Measurements from ENCODE around the gene GRIN1. TPM values are rescaled to one million over a fixed set of nuclear protein-coding genes. Genes with fewer than 3 reads are reported as not detected.

Gene GRIN1
- total RNA-seq, 1 donor = not detected

GRCh38 chr9:137172901-137173795 is 34.2 kb downstream of the GRIN1 start:
- DNase-seq (ENCODE audit: low read depth) = no peak
- TF ChIP-seq CTCF (IDR thresholded peaks at IDR 0.05; ENCODE audit: insufficient read depth, low read length) = no peak
- no peak overlapping the region for H3K4me3 ChIP-seq (ENCODE audit: low read depth, low read length)

- no peak for DNase-seq (ENCODE audit: low read depth)
- TF ChIP-seq CTCF (IDR thresholded peaks at IDR 0.05; ENCODE audit: insufficient read depth, low read length) = no peak
- no peak overlapping the region for H3K4me3 ChIP-seq (ENCODE audit: low read depth, low read length)
These were observed 35.1 kb downstream of the GRIN1 start for GRCh38 chr9:137173796-137174664.

- no peak overlapping the region for H3K4me3 ChIP-seq (ENCODE audit: low read depth, low read length)
- DNase-seq (ENCODE audit: low read depth) = no peak
- no peak for TF ChIP-seq CTCF (IDR thresholded peaks at IDR 0.05; ENCODE audit: insufficient read depth, low read length)
These were observed 35.9 kb downstream of the GRIN1 start for GRCh38 chr9:137174722-137175293.

GRCh38 chr9:137175345-137175961 is 36.5 kb downstream of the GRIN1 start:
- H3K4me3 ChIP-seq (ENCODE audit: low read depth, low read length) = no peak overlapping the region

GRCh38 chr9:137176302-137177182 is 37.6 kb downstream of the GRIN1 start:
- peak; percentile 16 for DNase-seq (ENCODE audit: low read depth)
- H3K4me3 ChIP-seq (ENCODE audit: low read depth, low read length) = no peak overlapping the region
- TF ChIP-seq CTCF (IDR thresholded peaks at IDR 0.05; ENCODE audit: insufficient read depth, low read length) = peak; percentile 65

More at GRCh38 chr9:137175345-137175961, 36.5 kb downstream of the GRIN1 start:
- TF ChIP-seq CTCF (IDR thresholded peaks at IDR 0.05; ENCODE audit: insufficient read depth, low read length) = no peak
- DNase-seq (ENCODE audit: low read depth) = no peak
